Fibroblast of lung (primary cell): ENCODE measurements around the gene GNL1. TPM values are rescaled to one million over a fixed set of nuclear protein-coding genes. Genes with fewer than 3 reads are reported as not detected.
"Not testable (repeated sequence)": the region's sequence is repeated elsewhere in the genome, so short reads cannot be mapped to it uniquely, and the experiment has no call there.

ENCODE experiments used
- DNase-seq, 2 donors: peaks; one replicate each; pipeline versions ENCODE4 v3.0.0 to v3.0.0-alpha.2; 2010; ENCODE audit warnings: low read depth in 2 of 2
- H2AFZ ChIP-seq: 2 replicates; pipeline ENCODE4 v1.5.1; 2012; ENCODE audit warnings: low read length, control low read depth, inconsistent platforms
- H3K27ac ChIP-seq: 2 replicates; pipeline ENCODE4 v1.5.1; 2011; ENCODE audit warnings: low read length, control low read depth; ENCODE audit not compliant: insufficient read depth
- H3K27me3 ChIP-seq: 2 replicates; pipeline ENCODE4 v1.5.1; 2011; ENCODE audit warnings: mild to moderate bottlenecking, low read length; ENCODE audit not compliant: control insufficient read depth, insufficient read depth
- H3K36me3 ChIP-seq: 2 replicates; pipeline ENCODE4 v1.5.1; 2011; ENCODE audit warnings: low read length; ENCODE audit not compliant: control insufficient read depth, insufficient read depth
- H3K4me1 ChIP-seq: 2 replicates; pipeline ENCODE4 v1.5.1; 2011; ENCODE audit warnings: low read length; ENCODE audit not compliant: control insufficient read depth, insufficient read depth; ENCODE audit errors: extremely low read depth
- H3K4me2 ChIP-seq: 2 replicates; pipeline ENCODE4 v1.5.1; 2011; ENCODE audit warnings: low read length, control low read depth; ENCODE audit not compliant: insufficient read depth; ENCODE audit errors: extremely low read depth
- H3K4me3 ChIP-seq, 4 experiments: fragments of 200-600 bp in 1 of 4; sonication (generic) in 1 of 4; replicated peaks in 1 of 4; 2 replicates each; pipeline ENCODE4 v1.5.1; 2011 to 2016; ENCODE audit warnings: low read length in 4 of 4, low read depth in 3 of 4, mild to moderate bottlenecking in 3 of 4, control low read depth in 2 of 4, inconsistent platforms in 1 of 4, mixed read lengths in 1 of 4; ENCODE audit not compliant: insufficient read depth in 1 of 4; ENCODE audit errors: control extremely low read depth in 1 of 4
- H3K79me2 ChIP-seq: 2 replicates; pipeline ENCODE4 v1.5.1; 2012; ENCODE audit warnings: mild to moderate bottlenecking, low read length, inconsistent platforms; ENCODE audit not compliant: control insufficient read depth, insufficient read depth
- H3K9ac ChIP-seq: 2 replicates; pipeline ENCODE4 v1.5.1; 2011; ENCODE audit warnings: mild to moderate bottlenecking, low read length, control low read depth; ENCODE audit not compliant: insufficient read depth
- H3K9me3 ChIP-seq: 2 replicates; pipeline ENCODE4 v1.5.1; 2012; ENCODE audit warnings: low read depth, low read length; ENCODE audit not compliant: control insufficient read depth, insufficient read depth
- H4K20me1 ChIP-seq: 2 replicates; pipeline ENCODE4 v1.5.1; 2011; ENCODE audit warnings: low read length; ENCODE audit not compliant: control insufficient read depth, insufficient read depth; ENCODE audit errors: extremely low read depth
- EZH2 ChIP-seq: IDR thresholded peaks from 2 replicates; pipeline ENCODE4 v1.5.1; 2012; ENCODE audit warnings: low read length, control low read depth, mild to moderate bottlenecking; ENCODE audit errors: missing control alignments
- polyA plus RNA-seq, 2 donors: library from polyadenylated mRNA; depleted of rRNA in 1 of 2; stranded (reverse) in 1 of 2; unstranded in 1 of 2; fragments of >200 nt; gene quantifications; 2 replicates each; pipeline ENCODE4 v1.2.1, GENCODE V29; 2011 to 2012; ENCODE audit warnings: missing spikeins in 1 of 2
- total RNA-seq: library from RNA; depleted of rRNA; stranded (reverse); fragments of >200 nt; gene quantifications from 2 replicates; pipeline ENCODE4 v1.2.1, GENCODE V29; 2014
- TF ChIP-seq, protein P1 (sequence below), 2 donors: IDR thresholded peaks in 1 of 2; conservative IDR thresholded peaks in 1 of 2; 1 replicate in 1 of 2; 2 replicates in 1 of 2; pipeline ENCODE4 v1.5.1; 2011 to 2012; ENCODE audit warnings: low read length in 2 of 2, control low read depth in 1 of 2, inconsistent platforms in 1 of 2, low read depth in 1 of 2, mild to moderate bottlenecking in 1 of 2

Gene GNL1
- total and polyA plus RNA-seq, 2 donors (not counting 1 experiment from before 2014, with no cell fraction given) = 33.4 to 67.0 TPM

GRCh38 chr6:30520522-30520921 lies 35.8 kb downstream of the GNL1 start:
- no peaks in the 10 kb centered on the region for H3K36me3 ChIP-seq
- no peak overlapping the region for H2AFZ ChIP-seq
- H4K20me1 ChIP-seq = no peaks in the 10 kb centered on the region
- no peaks in the 10 kb centered on the region for H3K27me3 ChIP-seq
- no peak overlapping the region for H3K9ac ChIP-seq
- H3K79me2 ChIP-seq = no peaks in the 10 kb centered on the region
- H3K9me3 ChIP-seq = no peaks in the 10 kb centered on the region
- DNase-seq = no peak
- TF ChIP-seq, protein P1, sequence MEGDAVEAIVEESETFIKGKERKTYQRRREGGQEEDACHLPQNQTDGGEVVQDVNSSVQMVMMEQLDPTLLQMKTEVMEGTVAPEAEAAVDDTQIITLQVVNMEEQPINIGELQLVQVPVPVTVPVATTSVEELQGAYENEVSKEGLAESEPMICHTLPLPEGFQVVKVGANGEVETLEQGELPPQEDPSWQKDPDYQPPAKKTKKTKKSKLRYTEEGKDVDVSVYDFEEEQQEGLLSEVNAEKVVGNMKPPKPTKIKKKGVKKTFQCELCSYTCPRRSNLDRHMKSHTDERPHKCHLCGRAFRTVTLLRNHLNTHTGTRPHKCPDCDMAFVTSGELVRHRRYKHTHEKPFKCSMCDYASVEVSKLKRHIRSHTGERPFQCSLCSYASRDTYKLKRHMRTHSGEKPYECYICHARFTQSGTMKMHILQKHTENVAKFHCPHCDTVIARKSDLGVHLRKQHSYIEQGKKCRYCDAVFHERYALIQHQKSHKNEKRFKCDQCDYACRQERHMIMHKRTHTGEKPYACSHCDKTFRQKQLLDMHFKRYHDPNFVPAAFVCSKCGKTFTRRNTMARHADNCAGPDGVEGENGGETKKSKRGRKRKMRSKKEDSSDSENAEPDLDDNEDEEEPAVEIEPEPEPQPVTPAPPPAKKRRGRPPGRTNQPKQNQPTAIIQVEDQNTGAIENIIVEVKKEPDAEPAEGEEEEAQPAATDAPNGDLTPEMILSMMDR (conservative IDR thresholded peaks at IDR 0.05 in 1 of 2, IDR thresholded peaks at IDR 0.05 in 1 of 2; ENCODE audit: low read depth in 1 of 2, low read length in 2 of 2) = no peak
- no peak for TF ChIP-seq EZH2
- peaks cover 2% of the 10 kb centered on the region for H3K4me1 ChIP-seq
- H3K4me2 ChIP-seq = no peak overlapping the region
- H3K27ac ChIP-seq = no peak overlapping the region
- H3K4me3 ChIP-seq = no peak overlapping the region

DNA sequence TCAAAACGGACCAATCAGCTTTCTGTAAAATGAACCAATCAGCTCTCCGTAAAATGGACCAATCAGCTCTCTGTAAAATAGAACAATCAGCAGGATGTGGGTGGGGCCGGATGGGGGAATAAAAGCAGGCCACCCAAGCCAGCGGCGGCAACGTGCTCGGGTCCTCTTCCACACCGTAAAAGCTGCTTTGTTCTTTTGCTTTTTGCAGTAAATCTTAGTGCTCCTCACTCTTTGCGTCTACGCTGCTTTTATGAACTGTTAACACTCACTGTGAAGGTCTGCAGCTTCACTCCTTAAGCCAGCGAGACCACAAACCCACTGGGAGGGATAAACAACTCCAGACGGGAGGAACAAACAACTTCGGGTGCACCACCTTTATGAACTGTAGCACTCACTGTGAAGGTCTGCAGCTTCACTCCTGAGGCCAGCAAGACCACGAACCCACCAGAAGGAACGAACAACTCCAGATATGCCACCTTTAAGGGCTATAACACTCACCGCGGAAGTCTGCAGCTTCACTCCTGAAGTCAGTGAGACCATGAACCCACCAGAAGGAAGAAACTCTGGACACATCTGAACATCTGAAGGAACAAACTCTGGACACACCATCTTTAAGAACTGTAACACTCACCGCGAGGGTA lies 37.7 kb downstream of the GNL1 start:
- H3K36me3 ChIP-seq = not testable (repeated sequence)

DNA sequence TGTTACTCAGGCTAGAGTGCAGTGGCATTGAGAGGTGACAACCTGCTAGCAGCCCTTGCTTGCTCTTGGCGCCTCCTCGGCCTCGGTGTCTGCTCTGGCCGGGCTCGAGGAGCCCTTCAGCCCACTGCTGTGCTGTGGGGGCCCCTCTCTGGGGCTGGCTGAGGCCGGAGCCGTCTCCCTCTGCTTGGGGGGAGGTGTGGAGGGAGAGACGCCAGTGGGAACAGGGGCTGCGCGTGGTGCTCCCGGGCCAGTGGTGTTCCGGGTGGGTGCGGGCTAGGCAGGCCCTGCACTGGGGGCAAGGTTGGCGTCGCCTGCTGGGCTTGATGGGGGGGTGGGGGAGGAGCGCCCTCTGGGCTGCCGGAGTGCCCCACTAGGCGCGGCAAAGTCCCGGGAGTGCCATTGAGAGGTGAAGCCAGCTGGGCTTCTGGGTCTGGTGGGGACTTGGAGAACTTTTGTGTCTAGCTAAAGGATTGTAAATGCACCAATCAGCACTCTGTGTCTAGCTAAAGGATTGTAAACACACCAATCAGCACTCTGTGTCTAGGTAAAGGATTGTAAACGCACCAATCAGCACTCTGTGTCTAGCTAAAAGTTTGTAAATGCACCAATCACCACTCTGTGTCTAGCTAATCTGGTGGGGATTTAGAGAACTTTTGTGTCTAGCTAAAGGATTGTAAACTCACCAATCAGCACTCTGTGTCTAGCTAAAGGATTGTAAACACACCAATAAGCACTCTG lies 38.4 kb downstream of the GNL1 start:
- H3K4me1 ChIP-seq, H3K27ac ChIP-seq, H3K9ac ChIP-seq, H2AFZ ChIP-seq, H3K27me3 ChIP-seq, H3K9me3 ChIP-seq, H4K20me1 ChIP-seq, DNase-seq, H3K4me3 ChIP-seq, H3K36me3 ChIP-seq, H3K79me2 ChIP-seq, H3K4me2 ChIP-seq: not testable (repeated sequence)

More for the DNA sequence above, 37.7 kb downstream of the GNL1 start:
- H3K9ac ChIP-seq, H3K4me3 ChIP-seq, DNase-seq, H2AFZ ChIP-seq, H3K4me2 ChIP-seq, H3K27ac ChIP-seq, H3K4me1 ChIP-seq, H3K9me3 ChIP-seq, H3K79me2 ChIP-seq, H3K27me3 ChIP-seq, H4K20me1 ChIP-seq: not testable (repeated sequence)

GRCh38 chr6:30516754-30517076 lies 39.6 kb downstream of the GNL1 start:
- peak overlapping the region; percentile 96 for H3K27ac ChIP-seq
- not testable (repeated sequence) for H3K79me2 ChIP-seq, H3K36me3 ChIP-seq, H4K20me1 ChIP-seq, H2AFZ ChIP-seq, H3K9ac ChIP-seq, H3K9me3 ChIP-seq, H3K27me3 ChIP-seq, H3K4me1 ChIP-seq, DNase-seq
- H3K4me3 ChIP-seq = peak overlapping the region in 3 of 4 experiments; percentile 62 to 88 (median 65)
- peak overlapping the region; percentile 95 for H3K4me2 ChIP-seq
